ENCODE data around the gene SNTB2.
A peak's percentile ranks its signal among the peaks of the same experiment; 100 is the strongest.
"Not testable (repeated sequence)": the region's sequence is repeated elsewhere in the genome, so short reads cannot be mapped to it uniquely, and the experiment has no call there.

The SNTB2 gene

GRCh38 chr16:69286941-69287713 lies 100.2 kb downstream of the SNTB2 start:
- DNase-seq (ENCODE audit: low read depth in 2 of 2), result peak in 1 of 2 donors; percentile 9

DNA sequence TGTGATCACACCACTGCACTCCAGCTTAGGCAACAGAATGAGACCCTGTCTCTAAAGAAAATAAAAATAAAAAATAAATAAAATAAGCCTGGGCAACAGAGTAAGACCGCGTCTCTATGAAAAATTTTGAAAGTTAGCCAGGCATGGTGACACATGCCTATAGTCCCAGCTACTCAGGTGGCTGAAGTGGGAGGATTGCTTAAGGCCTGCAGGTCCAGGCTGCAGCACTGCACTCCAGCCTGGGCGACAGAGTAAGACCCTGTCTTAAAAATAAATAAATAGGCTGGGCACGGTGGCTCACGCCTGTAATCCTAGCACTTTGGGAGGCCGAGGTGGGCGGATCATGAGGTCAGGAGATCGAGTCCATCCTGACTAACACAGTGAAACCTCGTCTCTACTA lies 104.7 kb downstream of the SNTB2 start:
- not testable (repeated sequence) for DNase-seq (ENCODE audit: low read depth in 2 of 2)

DNA sequence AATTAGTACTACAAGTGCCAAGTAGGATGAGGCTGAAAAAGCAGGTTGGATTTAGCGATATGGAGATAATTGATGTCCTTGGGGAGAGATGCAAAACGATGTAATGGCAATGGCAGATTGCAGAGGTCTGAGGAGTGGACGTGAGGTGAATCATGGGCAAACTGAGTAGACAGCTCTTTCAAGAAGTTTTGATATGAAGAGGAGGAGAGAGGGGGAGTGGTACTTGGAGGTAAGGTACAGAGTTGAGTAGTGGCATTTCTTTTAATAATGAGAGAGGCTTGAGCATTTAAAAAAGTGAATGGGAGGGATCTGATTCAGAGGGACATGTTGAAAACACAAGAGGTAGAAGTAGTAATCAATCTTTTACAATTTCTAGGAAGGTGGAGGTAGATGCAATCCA lies 106.4 kb downstream of the SNTB2 start:
- no peak for DNase-seq (ENCODE audit: low read depth in 2 of 2)

DNA sequence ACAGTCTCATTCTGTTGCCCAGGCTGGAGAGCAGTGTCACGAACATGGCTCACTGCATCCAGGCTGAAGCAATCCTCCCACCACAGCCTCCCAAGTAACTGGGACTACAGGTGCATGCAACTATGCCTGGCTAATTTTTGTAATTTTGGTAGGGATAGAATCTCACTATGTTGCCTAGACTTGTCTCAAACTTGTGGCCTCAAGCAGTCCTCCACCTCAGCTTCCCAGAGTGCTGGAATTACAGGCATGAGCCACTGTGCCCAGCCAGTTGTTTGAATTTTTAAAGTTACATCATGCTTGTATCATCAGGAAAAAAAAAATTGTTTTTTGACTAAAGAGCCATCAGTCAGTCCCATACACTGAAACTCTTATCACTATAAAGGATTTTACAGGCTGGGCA lies 107.1 kb downstream of the SNTB2 start:
- no peak for DNase-seq (ENCODE audit: low read depth in 2 of 2)

DNA sequence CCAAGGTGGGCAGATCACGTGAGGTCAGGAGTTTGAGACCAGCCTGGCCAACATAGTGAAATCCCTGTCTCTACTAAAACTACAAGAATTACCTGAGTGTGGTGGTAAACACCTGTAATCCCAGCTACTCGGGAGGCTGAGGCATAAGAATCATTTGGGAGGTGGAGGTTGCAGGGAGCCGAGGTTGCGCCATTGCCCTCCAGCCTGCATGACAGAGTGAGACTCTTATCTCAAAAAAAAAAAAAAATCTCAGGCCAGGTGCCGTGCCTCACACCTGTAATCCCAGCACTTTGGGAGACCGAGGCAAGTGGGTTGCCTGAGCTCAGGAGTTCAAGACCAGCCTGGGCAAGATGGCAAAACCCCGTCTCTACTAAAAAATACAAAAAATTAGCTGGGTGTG lies 109.8 kb downstream of the SNTB2 start:
- not testable (repeated sequence) for DNase-seq (ENCODE audit: low read depth in 2 of 2)

DNA sequence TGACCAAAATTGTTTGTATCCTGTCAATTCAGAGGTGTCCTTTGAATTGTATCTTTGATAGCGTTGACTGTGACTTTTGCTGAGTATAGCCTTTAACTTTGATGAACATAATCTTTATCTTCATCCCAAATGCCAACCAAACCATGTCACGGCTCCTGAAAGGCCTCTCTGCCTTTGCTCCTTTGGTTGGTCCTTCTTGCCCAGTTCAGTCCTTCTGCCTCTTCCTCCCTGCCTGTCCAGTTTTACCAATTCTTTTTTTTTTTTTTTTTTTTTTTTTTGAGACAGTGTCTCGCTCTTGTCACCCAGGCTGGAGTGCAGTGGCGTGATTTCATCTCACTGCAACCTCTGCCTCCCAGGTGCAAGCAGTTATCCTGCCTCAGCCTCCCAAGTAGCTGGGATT lies 111.3 kb downstream of the SNTB2 start:
- no peak for DNase-seq (ENCODE audit: low read depth in 2 of 2)

DNA sequence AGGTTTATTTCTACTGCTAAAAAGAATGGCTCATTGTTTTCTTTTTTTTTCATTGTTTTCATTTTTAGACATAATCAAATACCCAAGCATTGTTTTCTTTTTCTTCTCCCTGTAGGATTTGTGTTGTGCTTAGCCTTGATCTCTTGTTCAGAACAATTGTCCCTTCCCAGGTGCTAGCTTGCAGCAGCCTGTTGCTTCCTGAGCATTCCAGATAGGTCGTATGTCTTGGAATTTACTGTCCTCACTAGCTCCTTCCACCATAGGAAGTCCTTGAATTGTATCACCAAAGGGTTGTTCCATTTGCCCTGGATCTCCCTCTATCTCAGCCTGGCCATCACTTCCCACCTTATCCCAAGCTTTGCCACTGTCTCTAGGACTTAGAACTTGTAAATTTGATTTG lies 114.2 kb downstream of the SNTB2 start:
- DNase-seq (ENCODE audit: low read depth in 2 of 2), result no peak

- no peak for DNase-seq (ENCODE audit: low read depth in 2 of 2)
These were observed 114.9 kb downstream of the SNTB2 start for GRCh38 chr16:69301861-69302260.

- DNase-seq (ENCODE audit: low read depth in 2 of 2), result no peak
These were observed 115.3 kb downstream of the SNTB2 start for GRCh38 chr16:69302301-69302700.

DNA sequence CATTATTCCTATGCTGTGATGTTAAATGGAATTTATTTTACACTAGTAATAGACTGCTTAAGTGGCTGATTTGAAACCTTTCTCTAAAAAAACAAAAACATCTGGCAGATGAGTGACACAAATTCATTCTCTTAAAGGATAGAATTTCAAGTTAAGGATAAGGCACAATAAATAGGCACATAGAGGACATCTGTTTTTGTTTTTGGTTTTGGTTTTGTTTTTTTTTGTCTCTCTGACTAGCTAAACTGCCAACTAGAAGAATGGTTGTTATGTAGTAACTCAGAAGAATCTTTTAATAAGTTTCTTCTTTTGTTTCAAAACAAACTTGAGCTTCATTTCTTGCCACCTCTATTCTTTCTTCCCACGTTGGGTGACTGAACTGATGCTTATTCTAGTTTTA lies 119.1 kb downstream of the SNTB2 start:
- no peak for DNase-seq (ENCODE audit: low read depth in 2 of 2)

DNA sequence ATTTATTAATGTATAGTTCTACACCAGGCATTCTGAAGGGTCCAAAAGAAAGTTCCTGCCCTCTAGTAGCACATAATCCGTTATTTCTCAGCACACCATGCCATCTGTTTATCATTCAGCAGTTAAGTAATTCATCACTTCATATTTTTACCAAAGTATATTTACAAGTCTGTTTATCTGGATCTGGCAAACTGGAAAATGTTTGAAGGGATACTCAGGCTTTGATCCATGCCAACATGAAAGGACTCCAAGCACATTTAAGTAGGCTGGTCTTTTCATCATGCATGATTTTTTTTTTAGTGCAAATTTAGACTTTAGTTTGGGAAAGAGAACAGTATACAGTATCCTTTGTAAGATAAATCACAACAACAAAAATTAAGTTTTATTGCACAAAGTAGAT lies 120.1 kb downstream of the SNTB2 start:
- DNase-seq (ENCODE audit: low read depth in 2 of 2), result no peak

GRCh38 chr16:69307856-69308255 lies 120.9 kb downstream of the SNTB2 start:
- DNase-seq (ENCODE audit: low read depth in 2 of 2), result no peak

DNA sequence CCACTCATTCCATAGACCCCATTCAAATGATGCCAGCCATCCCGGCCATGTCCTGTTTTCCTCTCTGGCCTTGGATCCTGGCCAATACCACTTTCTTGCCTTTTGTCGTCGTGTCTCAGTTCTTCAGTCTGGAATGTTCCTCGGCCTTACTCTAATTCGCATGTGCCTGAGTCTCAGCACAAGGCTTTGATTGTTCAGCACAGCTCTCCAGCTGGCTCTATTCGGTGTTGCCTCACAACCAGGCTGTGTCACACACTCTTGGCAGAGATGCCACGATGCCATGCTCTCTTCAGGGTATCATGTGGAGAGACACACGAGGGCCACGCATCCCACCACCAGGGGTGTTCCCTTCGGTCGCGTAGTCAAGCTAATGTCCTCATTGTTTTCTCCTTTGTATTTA lies 122.4 kb downstream of the SNTB2 start:
- DNase-seq (ENCODE audit: low read depth in 2 of 2), result no peak

- DNase-seq (ENCODE audit: low read depth in 2 of 2), result peak; percentile 95 to 96
These were observed 123.9 kb downstream of the SNTB2 start, which contains the start of gene VPS4A for GRCh38 chr16:69310653-69311532. Gene VPS4A, plus strand, starts transcription at chr16:69311350. Its CDS starts 162 bp downstream, at chr16:69311512.

DNA sequence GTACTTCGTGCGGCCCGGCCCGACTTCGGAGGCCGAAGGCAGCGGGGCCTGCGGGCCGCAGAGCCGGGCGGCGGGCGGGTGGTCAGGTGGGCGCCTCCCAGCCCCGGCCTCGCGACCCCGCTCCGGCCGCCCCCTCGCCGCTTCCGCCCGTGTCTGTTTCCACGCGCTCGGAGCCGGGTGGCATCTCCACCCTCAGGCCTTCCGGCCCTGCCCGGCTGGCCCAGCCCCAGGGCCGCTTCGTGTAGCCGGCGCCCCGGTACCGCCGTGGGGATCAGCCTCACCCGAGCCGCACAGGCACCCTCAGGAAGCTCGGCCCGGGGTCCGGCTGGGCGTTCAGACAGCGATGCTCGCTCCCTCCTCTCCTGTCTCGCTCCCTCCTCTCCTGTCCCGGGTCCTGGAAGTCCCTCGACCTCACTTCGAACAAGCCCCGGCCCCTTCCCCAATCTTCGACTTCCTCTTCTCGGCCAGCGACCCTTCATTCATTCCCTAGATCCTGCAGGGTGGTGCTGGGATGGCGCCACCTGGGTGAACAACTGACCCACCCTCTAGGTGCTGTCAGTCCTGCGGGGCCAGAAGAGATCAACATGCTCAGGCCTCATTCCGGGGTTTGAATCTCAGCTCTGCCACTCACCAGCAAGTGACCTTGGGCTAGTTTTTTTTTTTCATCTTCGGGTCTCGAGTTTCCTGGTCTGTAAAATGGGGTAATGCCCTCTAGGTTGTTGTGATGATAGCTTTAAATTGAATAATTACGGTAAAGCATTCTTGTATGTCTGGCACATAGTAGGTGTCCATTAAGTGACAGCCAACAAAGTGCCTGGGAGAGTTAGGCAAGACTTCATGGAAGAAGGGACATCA lies 124.8 kb downstream of the SNTB2 start:
- DNase-seq (ENCODE audit: low read depth in 2 of 2), result no peak

DNA sequence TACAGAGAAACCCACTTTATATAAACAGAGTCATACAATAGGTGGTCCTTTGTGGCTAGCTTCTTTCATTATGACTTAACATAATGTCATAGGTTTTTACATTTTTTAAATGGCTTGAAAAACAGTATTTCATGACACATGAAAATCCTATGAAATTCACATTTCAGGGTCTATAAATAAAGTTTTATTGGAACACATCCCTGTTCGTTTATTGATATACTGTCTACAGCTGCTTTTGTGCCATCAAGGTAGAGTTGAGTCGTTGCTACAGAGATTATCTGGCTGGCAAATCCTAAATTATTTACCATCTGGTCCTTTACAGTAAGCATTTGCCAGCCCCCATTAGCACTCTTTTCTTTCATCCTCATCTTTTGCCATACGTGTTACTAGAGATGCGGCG lies 126.5 kb downstream of the SNTB2 start:
- DNase-seq (ENCODE audit: low read depth in 2 of 2), result no peak

GRCh38 chr16:69314534-69314933 lies 127.6 kb downstream of the SNTB2 start:
- no peak for DNase-seq (ENCODE audit: low read depth in 2 of 2)

- DNase-seq (ENCODE audit: low read depth in 2 of 2), result no peak
These were observed 128.7 kb downstream of the SNTB2 start for GRCh38 chr16:69315486-69316311.

GRCh38 chr16:69316595-69317034 lies 129.7 kb downstream of the SNTB2 start:
- DNase-seq (ENCODE audit: low read depth in 2 of 2), result no peak

- no peak for DNase-seq (ENCODE audit: low read depth in 2 of 2)
These were observed 131.4 kb downstream of the SNTB2 start for GRCh38 chr16:69318177-69318910.
